Measurements from ENCODE around the gene AXL.

Gene AXL

DNA sequence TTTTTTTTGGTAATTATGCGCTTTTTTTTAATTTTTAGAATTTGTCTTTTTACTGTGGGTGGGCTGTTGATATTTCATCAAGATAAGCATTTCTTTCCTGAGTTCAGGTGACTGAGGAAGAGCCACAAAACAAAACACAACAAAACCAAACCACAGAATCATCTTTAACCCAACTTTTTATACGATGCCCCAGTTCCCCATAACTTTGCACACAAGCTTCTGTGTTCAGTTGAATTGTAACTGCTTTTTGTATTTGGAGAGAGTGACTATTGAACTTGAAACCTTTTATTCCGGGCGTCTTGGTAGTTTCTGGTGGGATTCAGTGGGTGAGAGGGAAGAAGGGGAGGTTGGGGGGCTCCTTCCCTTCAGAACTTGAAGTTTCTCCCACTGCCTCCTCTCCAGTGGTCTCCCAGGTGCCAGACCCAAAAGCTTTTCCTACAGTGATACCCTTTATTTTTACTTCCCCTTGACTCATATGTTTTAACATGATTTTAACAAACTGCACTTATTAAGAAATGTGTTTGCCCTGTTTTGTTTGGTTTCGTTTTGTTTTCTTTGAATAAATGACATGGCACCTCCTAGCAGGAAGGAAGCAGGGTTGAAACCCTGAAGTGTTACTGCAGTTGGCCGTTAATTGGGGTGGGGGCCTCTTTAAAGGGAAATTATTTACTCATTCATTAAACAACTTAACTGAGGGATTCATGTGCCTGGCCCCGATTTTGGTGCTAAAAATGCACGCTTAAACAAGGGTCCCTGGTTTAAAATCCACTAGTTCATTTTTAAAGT, 88.3 kb downstream of the AXL start:
- Histone ChIP-seq H3K4me3 (ENCODE audit: low read depth in 1 of 2, low read length in 2 of 2) (no peak overlapping the region), H3K9ac (ENCODE audit: low read length) (peak overlapping the region; percentile 73), H3K9me3 (ENCODE audit: low read length) (no peaks in the 10 kb centered on the region), H3K4me1 (ENCODE audit: insufficient read depth, low read length) (peaks cover 33% of the 10 kb centered on the region), H3K36me3 (ENCODE audit: insufficient read depth, low read length) (peaks cover 61% of the 10 kb centered on the region), H3K27me3 (ENCODE audit: control insufficient read depth in 1 of 2, insufficient read depth in 2 of 2, low read length in 2 of 2) (no peaks in the 10 kb centered on the region), H3K27ac (ENCODE audit: low read depth, low read length) (no peak overlapping the region)

DNA sequence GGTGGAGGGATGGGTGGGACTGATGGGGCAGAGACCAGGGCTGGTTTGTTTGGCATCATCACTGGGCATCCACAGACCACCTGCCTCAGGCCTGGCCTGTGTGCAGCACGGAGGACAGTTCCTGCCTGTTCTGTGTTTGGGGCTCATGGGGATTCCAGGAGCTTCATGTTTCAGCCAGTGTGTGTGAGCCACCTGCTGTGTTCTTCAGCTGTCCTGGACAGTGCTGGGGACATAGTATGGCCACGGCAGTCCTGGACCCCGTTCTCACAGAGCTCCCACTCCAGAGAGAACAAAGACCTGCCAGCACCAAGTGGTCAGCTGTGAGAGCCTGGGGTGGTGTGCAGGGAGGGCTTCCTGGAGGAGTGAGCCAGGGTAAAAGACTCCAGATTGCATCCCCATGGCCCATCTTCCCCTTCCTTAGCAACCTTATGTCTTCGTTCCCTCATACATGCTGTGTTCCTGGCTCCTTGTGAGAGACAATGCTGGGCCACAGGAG, 89.0 kb downstream of the AXL start:
- Histone ChIP-seq H3K4me3 (ENCODE audit: low read depth in 1 of 2, low read length in 2 of 2) (peak overlapping the region; percentile 3 to 97), H3K27ac (ENCODE audit: low read depth, low read length) (peak overlapping the region; percentile 72), H3K27me3 (ENCODE audit: control insufficient read depth in 1 of 2, insufficient read depth in 2 of 2, low read length in 2 of 2) (no peaks in the 10 kb centered on the region), H3K4me1 (ENCODE audit: insufficient read depth, low read length) (peaks cover 33% of the 10 kb centered on the region), H3K9me3 (ENCODE audit: low read length) (no peaks in the 10 kb centered on the region), H3K36me3 (ENCODE audit: insufficient read depth, low read length) (peaks cover 61% of the 10 kb centered on the region), H3K9ac (ENCODE audit: low read length) (peak overlapping the region; percentile 73)

DNA sequence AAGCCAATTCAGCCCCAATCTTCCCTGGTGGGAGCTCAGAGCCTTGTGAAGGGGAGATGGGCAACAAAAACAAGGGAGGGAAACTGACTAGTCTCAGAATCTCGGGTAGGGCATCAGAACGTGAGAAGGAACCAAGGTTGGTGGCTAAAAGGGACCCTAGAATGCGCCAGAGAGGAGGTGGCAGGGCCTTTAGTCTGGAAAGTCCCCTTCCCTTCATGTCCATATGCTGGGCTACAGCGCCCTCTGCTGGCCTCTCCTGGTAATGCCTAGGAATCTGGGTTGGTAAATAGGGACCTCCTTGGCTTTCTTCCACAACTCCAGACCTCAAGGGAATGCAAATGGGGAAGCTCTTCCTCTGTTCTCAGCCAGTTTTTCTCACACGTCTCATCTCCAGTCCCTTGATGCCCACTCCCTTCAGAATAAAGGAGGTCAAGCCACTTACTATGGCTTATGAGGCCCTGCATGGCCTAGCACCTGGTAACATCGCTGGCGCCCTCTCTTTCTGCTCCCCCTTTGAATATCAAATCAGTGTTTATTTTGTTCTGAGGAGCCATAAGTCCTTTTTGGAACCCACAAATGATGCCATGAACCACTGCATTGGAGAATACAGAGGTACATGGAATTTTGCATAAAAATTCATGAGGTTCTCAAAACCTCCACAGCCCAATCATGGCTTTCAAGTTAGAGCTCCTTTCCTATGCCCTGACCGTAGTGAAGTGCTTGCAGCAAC, 89.6 kb downstream of the AXL start:
- no peaks in the 10 kb centered on the region for H3K27me3 ChIP-seq (ENCODE audit: control insufficient read depth in 1 of 2, insufficient read depth in 2 of 2, low read length in 2 of 2)
- no peaks in the 10 kb centered on the region for H3K9me3 ChIP-seq (ENCODE audit: low read length)
- peak overlapping the region; percentile 3 to 97 for H3K4me3 ChIP-seq (ENCODE audit: low read depth in 1 of 2, low read length in 2 of 2)
- peak overlapping the region; percentile 99 for H3K27ac ChIP-seq (ENCODE audit: low read depth, low read length)
- peaks cover 61% of the 10 kb centered on the region for H3K36me3 ChIP-seq (ENCODE audit: insufficient read depth, low read length)
- H3K9ac ChIP-seq (ENCODE audit: low read length), result peak overlapping the region; percentile 79
- H3K4me1 ChIP-seq (ENCODE audit: insufficient read depth, low read length), result peaks cover 33% of the 10 kb centered on the region

DNA sequence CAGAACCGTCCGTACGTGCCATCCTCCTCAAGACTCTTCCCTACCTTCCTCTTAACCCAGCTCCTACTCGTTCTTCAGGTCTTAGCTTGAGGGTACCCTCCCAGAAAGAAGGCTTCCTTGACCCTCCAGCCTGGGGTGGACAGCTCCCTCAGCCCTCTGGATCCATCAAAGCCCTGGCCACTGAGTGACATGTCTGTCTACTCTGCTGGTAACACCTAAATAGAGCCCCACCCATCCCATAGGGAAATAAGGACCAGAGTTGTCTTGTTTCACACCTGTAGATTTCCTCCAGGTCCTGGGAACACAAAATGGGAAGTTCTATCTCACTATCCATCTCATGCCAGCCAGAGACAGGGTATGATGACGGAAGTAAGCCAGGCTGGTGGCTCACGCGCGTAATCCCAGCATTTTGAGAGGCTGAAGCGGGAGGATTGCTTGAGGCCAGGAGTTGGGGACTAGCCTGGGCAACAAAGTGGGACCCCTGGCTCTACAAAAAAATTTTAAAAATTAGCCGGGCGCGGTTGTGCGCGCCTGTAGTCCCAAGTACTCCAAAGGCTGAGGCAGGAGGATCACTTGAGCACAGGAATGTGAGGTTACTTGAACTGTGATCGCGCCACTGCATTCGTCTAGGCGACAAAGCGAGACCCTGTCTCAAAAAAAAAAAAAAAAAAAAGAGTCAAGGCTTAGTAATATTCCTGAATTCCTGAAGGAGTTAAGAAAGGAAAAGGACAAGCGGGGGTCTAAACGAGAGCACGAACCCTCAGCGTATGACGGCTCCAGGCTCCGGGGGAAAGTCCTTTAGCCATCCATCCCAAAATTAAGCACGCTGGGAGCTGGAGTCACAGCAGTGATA, 90.4 kb downstream of the AXL start:
- H3K36me3 ChIP-seq (ENCODE audit: insufficient read depth, low read length), result peaks cover 54% of the 10 kb centered on the region
- H3K4me1 ChIP-seq (ENCODE audit: insufficient read depth, low read length), result peaks cover 33% of the 10 kb centered on the region

DNA sequence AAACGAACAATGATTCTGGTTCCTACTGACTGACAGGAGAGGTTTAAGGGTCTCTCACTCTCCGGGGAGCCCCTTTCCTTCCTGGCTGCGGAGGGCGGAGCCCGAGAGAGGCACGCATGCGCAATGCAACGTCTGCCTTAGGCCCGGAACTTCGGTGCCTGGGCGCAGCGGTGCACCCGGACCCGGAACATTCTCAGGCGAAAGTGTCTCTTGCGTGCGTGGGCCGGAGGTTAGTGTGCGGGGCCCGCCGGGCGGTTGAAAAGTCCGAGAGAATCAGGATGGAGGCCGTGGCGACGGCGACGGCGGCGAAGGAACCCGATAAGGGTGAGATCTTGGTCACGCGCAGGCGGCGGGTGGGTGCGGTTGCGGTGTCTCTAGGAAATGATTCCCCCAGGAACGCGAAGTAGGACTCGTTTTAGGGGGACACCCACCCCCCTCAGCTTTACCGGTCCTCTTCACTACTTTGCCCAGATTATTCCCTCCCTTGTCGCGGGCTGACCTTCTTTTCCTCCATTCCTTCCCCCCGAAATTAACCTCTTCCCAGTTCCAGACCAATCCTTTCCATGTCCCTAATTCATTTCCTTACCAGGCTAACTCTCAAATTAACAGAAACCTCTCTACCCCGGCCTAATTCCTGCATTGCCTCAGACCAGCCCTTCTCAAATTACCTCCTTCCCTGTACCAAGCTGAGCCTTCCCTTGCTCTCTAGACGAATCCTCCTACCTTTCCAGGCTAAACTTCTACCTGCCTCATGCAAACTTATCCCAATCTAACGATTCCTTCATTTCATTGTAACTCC, 91.2 kb downstream of the AXL start, which contains the start of gene CCDC97:
TSS of gene CCDC97 (plus strand) at position 140 of the 799 bp plus-strand sequence. CDS start at position 279, 139 bp downstream.
- Histone ChIP-seq H3K27ac (ENCODE audit: low read depth, low read length) (peak within 1 kb of the TSS; percentile 99), H3K27me3 (ENCODE audit: control insufficient read depth in 1 of 2, insufficient read depth in 2 of 2, low read length in 2 of 2) (no peaks in the 10 kb centered on the region), H3K4me1 (ENCODE audit: insufficient read depth, low read length) (peaks cover 33% of the 10 kb centered on the region), H3K4me3 (ENCODE audit: low read depth in 1 of 2, low read length in 2 of 2) (peak within 1 kb of the TSS; percentile 96 to 97), H3K9ac (ENCODE audit: low read length) (peak within 1 kb of the TSS; percentile 79), H3K9me3 (ENCODE audit: low read length) (no peaks in the 10 kb centered on the region), H3K36me3 (ENCODE audit: insufficient read depth, low read length) (peaks cover 45% of the 10 kb centered on the region)

More for the DNA sequence above, 90.4 kb downstream of the AXL start:
- H3K27me3 ChIP-seq (ENCODE audit: control insufficient read depth in 1 of 2, insufficient read depth in 2 of 2, low read length in 2 of 2), result no peaks in the 10 kb centered on the region
- H3K27ac ChIP-seq (ENCODE audit: low read depth, low read length), result peak overlapping the region; percentile 99
- peak overlapping the region; percentile 96 to 97 for H3K4me3 ChIP-seq (ENCODE audit: low read depth in 1 of 2, low read length in 2 of 2)
- peak overlapping the region; percentile 79 for H3K9ac ChIP-seq (ENCODE audit: low read length)
- no peaks in the 10 kb centered on the region for H3K9me3 ChIP-seq (ENCODE audit: low read length)

DNA sequence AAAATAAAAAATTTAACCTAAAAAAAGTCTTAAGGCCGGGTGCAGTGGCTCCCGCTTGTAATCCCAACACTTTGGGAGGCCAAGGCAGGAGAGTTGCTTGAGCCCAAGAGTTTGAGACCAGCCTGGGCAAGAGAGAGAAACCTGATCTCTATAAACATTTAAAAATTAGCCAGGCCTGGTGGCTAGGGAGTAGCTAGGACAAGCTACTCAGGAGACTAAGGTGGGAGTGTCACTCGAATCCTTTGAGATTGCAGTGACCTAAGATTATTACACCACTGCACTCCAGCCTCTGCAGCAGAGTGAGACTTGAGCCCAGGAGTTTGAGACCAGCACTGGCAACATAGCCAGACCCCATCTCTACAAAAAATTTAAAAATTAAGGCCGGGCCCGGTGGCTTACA, 92.0 kb downstream of the AXL start:
- Histone ChIP-seq H3K36me3 (ENCODE audit: insufficient read depth, low read length) (peaks cover 40% of the 10 kb centered on the region), H3K4me3 (ENCODE audit: low read depth in 1 of 2, low read length in 2 of 2) (peak overlapping the region in 1 of 2 donors; percentile 97), H3K27me3 (ENCODE audit: control insufficient read depth in 1 of 2, insufficient read depth in 2 of 2, low read length in 2 of 2) (no peaks in the 10 kb centered on the region), H3K4me1 (ENCODE audit: insufficient read depth, low read length) (peaks cover 33% of the 10 kb centered on the region), H3K27ac (ENCODE audit: low read depth, low read length) (peak overlapping the region; percentile 1), H3K9me3 (ENCODE audit: low read length) (no peaks in the 10 kb centered on the region), H3K9ac (ENCODE audit: low read length) (peak overlapping the region; percentile 79)
